ENCODE measurements around the gene GINS1. TPM values are rescaled to one million over a fixed set of nuclear protein-coding genes. Genes with fewer than 3 reads are reported as not detected.

GINS1 gene
- total and polyA plus RNA-seq, 2 of the 13 experiments (the other 11 are each of a cell fraction or from before 2014, with no cell fraction given): 14.6 to 59.9 TPM

GRCh38 chr20:25494506-25495188 lies 87.2 kb downstream of the GINS1 start:
- no peak overlapping the region for H3K4me2 ChIP-seq (ENCODE audit: low read depth, low read length)
- POLR2A ChIA-PET: no interaction called here
- intact Hi-C loops (cut with micrococcal nuclease; ENCODE audit: unreplicated experiment): no loop called here

More at GRCh38 chr20:25494506-25495188, 87.2 kb downstream of the GINS1 start:
- Histone ChIP-seq H3K27me3 (ENCODE audit: control insufficient read depth in 1 of 2, insufficient read depth in 2 of 2, low read length in 2 of 2) (no peaks in the 10 kb centered on the region), H3K36me3 (replicated peaks in 1 of 2; ENCODE audit: control insufficient read depth in 1 of 2, insufficient read depth in 2 of 2, low read length in 2 of 2) (peaks cover 27 to 28% of the 10 kb centered on the region in 2 experiments), H3K27ac (ENCODE audit: extremely low read length, insufficient read depth, low read length) (no peak overlapping the region), H3K9me3 (ENCODE audit: low read length) (no peaks in the 10 kb centered on the region), H3K9ac (ENCODE audit: insufficient read depth, low read depth, low read length) (no peak overlapping the region), H2AFZ (ENCODE audit: low read length) (no peak overlapping the region), H3K4me3 (replicated peaks in 1 of 3; ENCODE audit: insufficient read depth in 1 of 3, low read depth in 2 of 3, low read length in 3 of 3) (no peak overlapping the region), H4K20me1 (ENCODE audit: insufficient read depth, low read length) (no peaks in the 10 kb centered on the region), H3K79me2 (ENCODE audit: insufficient read depth, low read length) (no peaks in the 10 kb centered on the region), H3K4me1 (ENCODE audit: insufficient read depth, low read length) (no peaks in the 10 kb centered on the region)
- DNase-seq (ENCODE audit: low spot score) (no peak), FAIRE-seq (no peak), ATAC-seq (peak; percentile 1; the same call in 1 of the 3 replicates)
- CTCF ChIA-PET (ENCODE audit: low intra/inter-chr PET ratio, low total read pairs): no interaction called here
- peak; percentile 44 for TF ChIP-seq SRSF1 (optimal IDR thresholded peaks at IDR 0.05; ENCODE audit: low read depth, low read length)
- TF ChIP-seq AGO2 (optimal IDR thresholded peaks at IDR 0.05; ENCODE audit: low read depth, low read length): peak; percentile 52
- TF ChIP-seq JDP2 (CRISPR knock-in tag; IDR thresholded peaks at IDR 0.05; ENCODE audit: borderline replicate concordance): no peak
- 0 out of 2 replicates have a peak, but pooled peaks have one; percentile 64 for TF ChIP-seq REL (CRISPR knock-in tag; conservative IDR thresholded peaks at IDR 0.05)
- TF ChIP-seq WIZ (CRISPR knock-in tag; IDR thresholded peaks at IDR 0.05): no peak
- TF ChIP-seq NONO (IDR thresholded peaks at IDR 0.05): no peak
- 0 out of 2 replicates have a peak, but pooled peaks have one; percentile 37 for TF ChIP-seq NONO (CRISPR knock-in tag; conservative IDR thresholded peaks at IDR 0.05)
- peak; percentile 76; the same call in 1 of the 2 replicates for TF ChIP-seq HOXA9 (CRISPR knock-in tag; IDR thresholded peaks at IDR 0.05; ENCODE audit: borderline replicate concordance)
- 0 out of 2 replicates have a peak, but pooled peaks have one; percentile 23 for TF ChIP-seq ZNF589 (CRISPR knock-in tag; conservative IDR thresholded peaks at IDR 0.05)
- 0 out of 2 replicates have a peak, but pooled peaks have one; percentile 33 for TF ChIP-seq ZC3H13 (CRISPR knock-in tag; IDR thresholded peaks at IDR 0.05)
- 0 out of 2 replicates have a peak, but pooled peaks have one; percentile 36 for TF ChIP-seq ZMYM3 (CRISPR knock-in tag; IDR thresholded peaks at IDR 0.05)
- TF ChIP-seq POLR2G (IDR thresholded peaks at IDR 0.05; ENCODE audit: low read depth, low read length): no peak
- TF ChIP-seq ZBTB2 (CRISPR knock-in tag; IDR thresholded peaks at IDR 0.05; ENCODE audit: low read depth): no peak
- TF ChIP-seq ZBTB38 (CRISPR knock-in tag; IDR thresholded peaks at IDR 0.05): 0 out of 2 replicates have a peak, but pooled peaks have one; percentile 7
- TF ChIP-seq MYC (CRISPR knock-in tag; IDR thresholded peaks at IDR 0.05; ENCODE audit: borderline replicate concordance): 0 out of 2 replicates have a peak, but pooled peaks have one; percentile 18
- peak; percentile 93 for TF ChIP-seq ZNF629 (CRISPR knock-in tag; conservative IDR thresholded peaks at IDR 0.05)
- TF ChIP-seq ZFP91 (CRISPR knock-in tag; IDR thresholded peaks at IDR 0.05; ENCODE audit: borderline replicate concordance): peak; percentile 42; the same call in 1 of the 2 replicates
- in situ Hi-C loops (cut with HindIII; ENCODE audit: extremely low pct_ligation_motif_present, low pct_unique_long_range_greater_than_20kb): no loop called here
- no TSS peak for BruUV-seq (replicated peaks)
- 98% methylated on average over 17 of the region's 17 CpGs for WGBS (ENCODE audit: low lambda C conversion rate)

All from HepG2 (cell line).